Rectal smooth muscle tissue (tissue), 1 donor: Measurements from ENCODE around the gene PRSS21.

Source experiments
- H3K27ac ChIP-seq: one replicate; pipeline ENCODE4 v1.7.0; 2013; ENCODE audit warnings: low read depth, low read length, inconsistent platforms
- H3K27me3 ChIP-seq: one replicate; pipeline ENCODE4 v1.7.0; 2013; ENCODE audit warnings: low read length; ENCODE audit not compliant: control insufficient read depth, insufficient read depth
- H3K36me3 ChIP-seq: one replicate; pipeline ENCODE4 v1.7.0; 2013; ENCODE audit warnings: low read length; ENCODE audit not compliant: control insufficient read depth, insufficient read depth
- H3K4me1 ChIP-seq: one replicate; pipeline ENCODE4 v1.7.0; 2013; ENCODE audit warnings: low read length; ENCODE audit not compliant: control insufficient read depth, insufficient read depth
- H3K4me3 ChIP-seq: one replicate; pipeline ENCODE4 v1.7.0; 2013; ENCODE audit warnings: low read length
- H3K9ac ChIP-seq: one replicate; pipeline ENCODE4 v1.7.0; 2013; ENCODE audit warnings: low read length

PRSS21 gene

GRCh38 chr16:2852003-2852730, 35.1 kb downstream of the PRSS21 start:
- Histone ChIP-seq H3K9ac (no peak overlapping the region), H3K4me1 (no peaks in the 10 kb centered on the region), H3K36me3 (no peaks in the 10 kb centered on the region), H3K4me3 (no peak overlapping the region), H3K27me3 (peaks cover 3% of the 10 kb centered on the region), H3K27ac (no peak overlapping the region)

- no peaks in the 10 kb centered on the region for H3K36me3 ChIP-seq
- no peaks in the 10 kb centered on the region for H3K4me1 ChIP-seq
- no peak overlapping the region for H3K27ac ChIP-seq
- H3K27me3 ChIP-seq = peaks cover 6% of the 10 kb centered on the region
- no peak overlapping the region for H3K9ac ChIP-seq
- H3K4me3 ChIP-seq = no peak overlapping the region
Observed at GRCh38 chr16:2852731-2853507, 35.9 kb downstream of the PRSS21 start.

DNA sequence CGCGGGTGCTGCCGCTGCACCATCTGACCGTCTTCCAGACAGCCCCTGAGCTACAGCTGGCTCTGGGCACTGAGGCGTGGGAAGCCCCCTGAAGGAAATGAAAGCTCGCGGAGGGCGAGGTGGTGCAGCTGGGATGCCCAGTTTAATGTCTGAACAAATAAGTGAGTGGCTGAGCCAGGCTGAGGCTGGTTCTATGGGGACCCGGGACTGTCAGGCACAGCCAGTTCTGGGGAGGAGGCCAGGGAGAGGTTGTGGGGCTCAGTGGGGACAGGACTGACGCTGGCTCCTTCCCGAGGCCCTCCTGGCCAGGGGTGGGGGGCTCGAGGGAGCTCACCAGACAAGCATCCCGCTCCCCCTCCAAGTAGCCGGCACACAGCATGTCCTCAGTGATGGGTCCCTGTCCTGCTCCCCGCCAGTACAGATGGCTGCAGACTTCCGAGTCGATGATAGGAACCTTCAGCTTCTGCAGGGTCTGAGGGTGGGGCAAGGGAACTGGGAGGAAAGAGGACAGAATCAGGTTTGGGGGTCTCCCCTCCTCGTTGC, 36.6 kb downstream of the PRSS21 start:
- H3K36me3 ChIP-seq = no peaks in the 10 kb centered on the region
- no peak overlapping the region for H3K4me3 ChIP-seq
- H3K27me3 ChIP-seq = peaks cover 12% of the 10 kb centered on the region
- H3K27ac ChIP-seq = no peak overlapping the region
- H3K9ac ChIP-seq = no peak overlapping the region
- H3K4me1 ChIP-seq = no peaks in the 10 kb centered on the region

DNA sequence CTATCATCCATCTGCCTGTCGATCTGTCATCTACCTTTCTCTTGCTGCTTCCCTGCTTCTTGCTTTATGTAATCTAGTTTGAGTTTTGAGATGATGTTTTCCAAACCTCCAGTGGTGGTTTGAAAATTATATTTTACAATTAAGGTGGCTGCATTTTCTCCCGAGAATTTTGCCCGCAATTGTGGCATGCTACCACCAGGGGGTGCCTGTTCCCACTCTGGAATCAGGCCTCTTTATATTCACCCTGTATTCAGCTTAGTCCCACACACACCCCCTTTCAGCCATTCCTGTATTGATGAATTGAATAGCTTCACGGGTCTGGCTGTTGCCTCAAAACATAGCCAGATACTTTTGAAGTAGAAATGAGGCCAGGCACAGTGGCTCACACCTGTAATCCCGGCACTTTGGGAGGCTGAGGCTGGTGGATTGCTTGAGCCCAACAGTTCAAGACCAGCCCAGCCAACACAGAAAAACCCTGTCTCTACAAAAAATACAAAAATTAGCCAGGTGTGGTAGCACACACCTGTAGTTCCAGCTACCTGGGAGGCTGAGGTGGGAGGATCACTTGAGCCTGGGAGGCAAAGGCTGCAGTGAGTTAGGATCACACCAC, 37.8 kb downstream of the PRSS21 start:
- H3K36me3 ChIP-seq = no peaks in the 10 kb centered on the region
- H3K27me3 ChIP-seq = peaks cover 17% of the 10 kb centered on the region
- no peak overlapping the region for H3K4me3 ChIP-seq
- no peak overlapping the region for H3K27ac ChIP-seq
- no peak overlapping the region for H3K9ac ChIP-seq
- H3K4me1 ChIP-seq = no peaks in the 10 kb centered on the region

DNA sequence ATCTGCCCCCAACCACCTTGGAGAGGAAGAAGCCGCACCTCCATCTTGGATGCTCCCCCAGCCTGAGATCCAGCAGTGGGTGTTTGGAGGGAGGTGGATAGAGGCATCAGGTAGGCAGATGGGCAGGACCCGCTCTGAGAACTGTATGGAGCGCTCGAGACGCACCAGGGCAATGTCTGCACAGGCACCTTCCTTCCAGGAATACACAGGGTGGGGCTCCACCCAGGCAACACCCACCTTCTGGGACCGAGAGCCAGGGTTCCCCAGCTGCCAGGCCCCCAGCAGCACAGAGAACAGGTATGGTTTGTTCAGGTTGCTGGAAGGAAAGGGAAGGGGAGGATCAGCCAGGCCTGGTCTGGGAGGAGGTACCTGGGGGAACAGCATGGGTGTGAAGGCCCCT, 38.5 kb downstream of the PRSS21 start:
- Histone ChIP-seq H3K4me3 (no peak overlapping the region), H3K4me1 (no peaks in the 10 kb centered on the region), H3K36me3 (no peaks in the 10 kb centered on the region), H3K27me3 (peaks cover 17% of the 10 kb centered on the region), H3K9ac (no peak overlapping the region), H3K27ac (no peak overlapping the region)

- Histone ChIP-seq H3K4me1 (no peaks in the 10 kb centered on the region), H3K27me3 (peaks cover 17% of the 10 kb centered on the region), H3K4me3 (no peak overlapping the region), H3K36me3 (no peaks in the 10 kb centered on the region), H3K27ac (no peak overlapping the region), H3K9ac (no peak overlapping the region)
Observed at GRCh38 chr16:2856061-2856670, 39.1 kb downstream of the PRSS21 start.

- Histone ChIP-seq H3K27me3 (peaks cover 17% of the 10 kb centered on the region), H3K4me1 (no peaks in the 10 kb centered on the region), H3K4me3 (no peak overlapping the region), H3K9ac (no peak overlapping the region), H3K27ac (no peak overlapping the region), H3K36me3 (no peaks in the 10 kb centered on the region)
Observed at GRCh38 chr16:2856686-2857450, 39.8 kb downstream of the PRSS21 start.

GRCh38 chr16:2857451-2858244, 40.6 kb downstream of the PRSS21 start, which contains the start of gene PRSS22:
TSS of gene PRSS22 (minus strand) at chr16:2858170. CDS start at chr16:2858104, 66 bp downstream.
- H3K36me3 ChIP-seq = no peaks in the 10 kb centered on the region
- no peak within 1 kb of the TSS for H3K9ac ChIP-seq
- peaks cover 17% of the 10 kb centered on the region for H3K27me3 ChIP-seq
- H3K4me3 ChIP-seq = no peak within 1 kb of the TSS
- H3K27ac ChIP-seq = no peak within 1 kb of the TSS
- H3K4me1 ChIP-seq = no peaks in the 10 kb centered on the region

DNA sequence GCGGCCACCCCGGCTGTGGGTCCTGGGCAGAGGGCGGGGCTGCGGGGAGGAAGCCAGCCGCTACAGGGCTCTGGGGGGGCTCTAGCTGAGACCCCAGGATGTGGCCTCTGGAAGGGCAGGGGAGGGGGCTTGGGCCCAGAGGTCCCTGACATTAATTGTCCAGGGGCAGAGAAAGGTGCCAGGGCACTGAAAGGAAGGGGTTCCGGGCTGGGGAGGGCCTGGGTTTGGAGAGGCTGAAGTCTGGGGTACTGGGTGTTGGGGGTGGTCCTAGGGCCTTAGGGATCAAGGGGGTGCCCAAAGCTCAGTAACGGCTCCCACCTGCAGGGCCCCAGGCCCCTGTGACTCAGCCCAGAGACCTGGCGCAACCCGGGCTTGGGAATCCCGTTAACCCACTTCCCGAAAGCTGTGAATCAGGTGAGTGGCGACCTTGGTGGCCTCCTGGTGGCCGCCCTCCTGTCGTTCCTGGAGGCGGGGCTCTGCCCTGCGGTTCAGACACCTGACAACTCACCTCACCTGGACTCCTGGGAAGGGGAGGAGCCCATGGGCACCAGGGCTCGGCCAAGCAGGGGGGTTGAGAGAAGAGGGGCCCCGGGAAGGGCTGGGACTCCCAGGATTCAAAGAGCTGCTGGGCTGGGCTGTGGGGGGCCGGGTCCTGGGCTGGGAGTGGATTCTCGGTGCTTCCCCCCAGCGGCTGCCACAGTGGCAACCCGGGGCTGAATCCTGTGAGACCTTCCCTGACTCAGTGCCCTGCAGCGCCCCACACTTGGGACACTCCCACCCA, 41.4 kb downstream of the PRSS21 start:
- no peak overlapping the region for H3K9ac ChIP-seq
- no peaks in the 10 kb centered on the region for H3K36me3 ChIP-seq
- H3K4me1 ChIP-seq = no peaks in the 10 kb centered on the region
- H3K4me3 ChIP-seq = no peak overlapping the region
- peaks cover 15% of the 10 kb centered on the region for H3K27me3 ChIP-seq
- no peak overlapping the region for H3K27ac ChIP-seq

DNA sequence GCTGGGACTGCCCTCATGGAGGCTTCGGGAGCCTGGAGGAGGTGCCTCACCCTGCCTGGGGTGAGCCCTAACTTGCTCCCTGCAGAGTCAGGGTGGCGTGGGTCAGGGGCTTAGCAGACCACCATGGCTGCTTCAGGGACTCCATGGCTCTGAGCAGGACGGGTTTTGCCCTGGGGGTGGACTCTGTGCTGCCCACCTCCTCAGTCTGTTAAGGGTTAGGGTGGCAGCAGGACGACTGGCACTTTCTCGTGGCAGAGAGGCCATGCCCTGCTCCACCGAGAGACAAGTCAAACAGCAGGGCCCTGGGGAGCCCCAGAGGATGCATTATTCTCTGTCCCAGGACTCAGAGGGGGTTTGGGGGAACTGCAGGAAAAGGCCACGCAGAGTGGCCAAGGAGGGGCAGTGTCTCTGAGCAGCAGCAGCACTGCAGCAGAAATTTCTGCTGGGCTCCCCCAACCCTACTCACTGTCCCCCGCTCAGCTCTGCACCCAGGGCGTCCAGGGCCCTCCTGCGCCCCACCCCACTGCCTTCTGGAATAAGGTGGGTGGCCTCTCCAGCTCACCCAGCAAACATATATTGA, 42.7 kb downstream of the PRSS21 start:
- Histone ChIP-seq H3K4me3 (no peak overlapping the region), H3K27ac (no peak overlapping the region), H3K27me3 (peaks cover 14% of the 10 kb centered on the region)

More for the DNA sequence above, 42.7 kb downstream of the PRSS21 start:
- Histone ChIP-seq H3K9ac (no peak overlapping the region), H3K4me1 (no peaks in the 10 kb centered on the region), H3K36me3 (no peaks in the 10 kb centered on the region)
